Panc1 (cell line): Measurements from ENCODE around the gene SART3.

Experiments used
- CTCF ChIP-seq: fragments of 450-650 bp; IDR thresholded peaks from 2 replicates; pipeline ENCODE4 v1.5.1; 2017; ENCODE audit warnings: mild to moderate bottlenecking
- POLR2AphosphoS5 ChIP-seq: IDR thresholded peaks from 2 replicates; pipeline ENCODE4 v1.6.1; 2012; ENCODE audit warnings: mild to moderate bottlenecking, low read depth, low read length, moderate library complexity
- REST ChIP-seq, 2 experiments: IDR thresholded peaks; 2 replicates each; pipeline ENCODE4 v1.6.1; 2011 to 2012; ENCODE audit warnings: low read depth in 2 of 2, control low read depth in 1 of 2, low read length in 1 of 2, mild to moderate bottlenecking in 1 of 2, moderate library complexity in 1 of 2; ENCODE audit not compliant: insufficient read depth in 1 of 2
- SIN3A ChIP-seq: IDR thresholded peaks from 2 replicates; pipeline ENCODE4 v1.6.1; 2012; ENCODE audit warnings: low read depth, mild to moderate bottlenecking, low read length, moderate library complexity, borderline replicate concordance; ENCODE audit not compliant: insufficient read depth

DNA sequence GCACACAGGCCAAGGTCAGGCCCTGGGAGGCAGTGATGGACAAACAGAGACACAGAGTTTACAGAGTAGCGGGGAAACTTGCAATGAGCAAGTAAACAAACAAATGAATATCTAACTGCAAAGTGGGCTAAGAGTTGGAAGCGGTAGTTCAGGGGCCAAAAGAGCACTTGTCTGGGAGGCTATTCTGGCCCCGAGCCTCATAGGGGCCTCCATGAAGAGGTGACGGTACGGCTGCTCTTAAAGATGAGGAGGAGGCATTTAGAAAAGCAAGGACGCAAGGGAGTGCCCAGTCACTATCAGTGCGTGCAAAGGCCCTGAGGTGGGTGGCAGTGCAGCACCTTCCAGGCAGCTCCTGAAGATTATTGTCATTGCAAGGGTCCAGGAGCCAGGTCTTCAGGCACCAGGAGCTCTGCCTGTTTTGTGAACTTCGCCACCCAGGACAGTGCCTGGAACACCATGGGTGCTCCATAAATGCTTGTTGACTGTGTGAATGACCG lies 41.3 kb upstream of the SART3 start:
- TF ChIP-seq CTCF (no peak), REST (IDR thresholded peaks at IDR 0.05; ENCODE audit: insufficient read depth in 1 of 2, low read depth in 2 of 2, low read length in 1 of 2) (no peak), POLR2AphosphoS5 (no peak), SIN3A (no peak)
